ENCODE measurements around the gene SON.
"Not testable (repeated sequence)": the region's sequence is repeated elsewhere in the genome, so short reads cannot be mapped to it uniquely, and the experiment has no call there.

SON gene

GRCh38 chr21:33542640-33543504 lies at the start of gene SON:
Gene SON (plus strand): TSS chr21:33543038. CDS start chr21:33543093, 55 bp downstream.
- DNase-seq (ENCODE audit: low read depth), result peak; percentile 99

DNA sequence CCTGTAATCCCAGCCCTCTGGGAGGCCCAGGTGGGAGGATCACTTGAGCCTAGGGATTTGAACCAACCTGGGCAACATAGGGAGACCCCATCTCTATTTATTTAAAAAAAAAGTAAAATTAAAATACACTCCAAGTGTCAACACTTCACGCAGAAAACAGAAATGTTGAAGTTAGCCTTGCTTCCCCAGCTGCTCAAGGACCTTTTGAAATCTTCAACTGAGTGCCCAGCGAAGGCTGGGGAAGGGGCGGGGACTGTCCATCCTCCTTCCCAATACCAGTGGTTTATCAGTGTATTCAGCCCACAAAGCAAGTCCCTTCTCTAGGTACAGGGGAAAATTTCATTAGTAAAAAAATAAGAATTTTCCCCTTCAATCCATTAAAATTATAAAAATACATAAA lies 49.1 kb upstream of the SON start:
- no peak for DNase-seq (ENCODE audit: low read depth)

DNA sequence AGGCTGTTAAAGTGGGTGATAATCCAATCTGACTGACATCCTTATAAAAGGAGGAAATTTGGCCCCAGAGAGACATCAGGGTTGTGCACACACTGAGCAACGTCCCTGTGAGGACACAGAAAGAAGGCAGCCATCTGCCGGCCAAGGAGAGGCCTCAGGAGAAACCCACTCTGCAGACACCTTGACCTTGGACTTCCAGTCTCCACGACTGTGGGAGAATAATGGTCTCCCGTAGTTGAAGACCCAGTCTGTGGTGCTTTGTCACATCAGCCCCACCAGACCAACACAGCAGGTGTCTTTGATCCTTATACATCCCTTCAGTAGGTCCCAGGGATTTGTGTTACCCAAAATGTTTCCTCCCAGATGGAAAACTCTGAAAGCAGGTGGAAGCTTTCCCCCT lies 47.1 kb upstream of the SON start:
- no peak for DNase-seq (ENCODE audit: low read depth)

DNA sequence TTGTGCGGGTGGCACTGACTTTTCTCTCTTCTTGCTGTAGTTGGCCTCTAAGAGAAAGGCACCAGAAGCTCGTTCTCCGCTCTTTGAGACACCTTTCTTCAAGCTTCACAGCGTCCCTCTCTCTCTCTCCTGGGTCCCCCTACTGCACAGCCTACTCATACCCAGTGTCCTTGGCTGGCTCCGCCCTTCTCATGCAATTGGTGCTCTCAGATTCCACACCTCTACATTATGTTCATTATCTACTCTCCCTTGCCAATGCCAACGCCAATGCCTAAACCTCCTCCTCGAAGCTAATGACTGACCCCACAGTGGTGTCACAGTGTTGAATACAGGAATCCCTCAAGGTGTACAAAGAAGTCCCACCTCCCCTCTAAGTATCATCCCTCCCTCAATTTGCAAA lies 46.5 kb upstream of the SON start:
- no peak for DNase-seq (ENCODE audit: low read depth)

GRCh38 chr21:33505833-33506232 lies 37.0 kb upstream of the SON start:
- no peak for DNase-seq (ENCODE audit: low read depth)

DNA sequence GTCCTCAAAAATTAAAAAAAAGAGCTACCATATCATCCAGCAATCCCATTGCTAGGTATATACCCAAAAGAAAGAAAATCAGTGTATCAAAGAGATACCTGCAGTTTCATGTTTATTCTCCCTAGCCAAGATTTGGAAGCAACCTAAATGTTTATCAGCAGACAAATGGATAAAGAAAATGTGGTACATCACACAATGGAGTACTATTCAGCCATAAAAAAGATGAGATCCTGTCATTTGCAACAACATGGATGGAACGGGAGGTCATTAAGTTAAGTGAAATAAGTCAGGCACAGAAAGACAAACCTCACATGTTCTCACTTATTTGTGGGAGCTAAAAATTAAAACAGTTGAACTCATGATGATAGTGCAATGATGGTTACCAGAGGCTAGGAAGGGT lies 35.8 kb upstream of the SON start:
- not testable (repeated sequence) for DNase-seq (ENCODE audit: low read depth)

GRCh38 chr21:33510826-33511225 lies 32.0 kb upstream of the SON start:
- no peak for DNase-seq (ENCODE audit: low read depth)

DNA sequence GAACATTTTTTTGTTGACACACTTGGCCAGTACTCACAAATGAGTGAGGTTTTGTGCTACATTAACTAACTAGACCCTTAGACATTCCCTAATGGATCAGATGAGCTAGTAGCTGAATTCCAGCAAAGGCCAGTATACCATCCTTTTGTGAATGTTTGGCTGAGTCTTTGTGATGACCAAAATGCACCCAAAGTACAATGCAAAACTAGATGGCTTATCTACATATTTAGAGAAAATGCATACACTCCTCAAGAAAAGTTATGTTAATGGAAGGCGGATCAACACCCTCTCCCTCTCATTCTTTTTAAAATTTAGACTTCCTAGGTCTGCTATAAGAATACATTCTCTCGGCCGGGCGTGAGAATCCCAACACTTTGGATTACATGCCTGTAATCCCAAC lies 31.2 kb upstream of the SON start:
- no peak for DNase-seq (ENCODE audit: low read depth)

- no peak for DNase-seq (ENCODE audit: low read depth)
These were observed 30.4 kb upstream of the SON start for GRCh38 chr21:33512481-33512880.

- peak; percentile 34 for DNase-seq (ENCODE audit: low read depth)
These were observed 28.6 kb upstream of the SON start for GRCh38 chr21:33514229-33514628.

DNA sequence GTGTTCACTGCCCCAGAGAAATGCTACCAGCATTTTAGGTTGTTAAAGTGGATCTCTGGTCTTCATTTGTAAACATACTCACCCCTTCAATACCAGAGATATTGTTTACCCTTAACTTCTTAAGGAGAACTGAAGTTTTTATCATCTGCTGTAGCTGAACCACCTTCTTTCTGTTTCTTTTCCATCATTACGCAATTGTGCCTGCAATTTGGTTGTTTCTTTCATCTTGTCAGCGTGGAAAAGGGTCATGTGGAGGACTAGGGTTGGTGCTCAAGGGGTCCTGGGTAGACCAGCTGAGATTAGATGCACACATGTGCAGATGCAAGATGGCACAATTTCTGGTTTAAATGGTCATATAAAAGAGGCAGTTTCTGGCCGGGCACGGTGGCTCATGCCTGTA lies 23.9 kb upstream of the SON start:
- DNase-seq (ENCODE audit: low read depth), result no peak

DNA sequence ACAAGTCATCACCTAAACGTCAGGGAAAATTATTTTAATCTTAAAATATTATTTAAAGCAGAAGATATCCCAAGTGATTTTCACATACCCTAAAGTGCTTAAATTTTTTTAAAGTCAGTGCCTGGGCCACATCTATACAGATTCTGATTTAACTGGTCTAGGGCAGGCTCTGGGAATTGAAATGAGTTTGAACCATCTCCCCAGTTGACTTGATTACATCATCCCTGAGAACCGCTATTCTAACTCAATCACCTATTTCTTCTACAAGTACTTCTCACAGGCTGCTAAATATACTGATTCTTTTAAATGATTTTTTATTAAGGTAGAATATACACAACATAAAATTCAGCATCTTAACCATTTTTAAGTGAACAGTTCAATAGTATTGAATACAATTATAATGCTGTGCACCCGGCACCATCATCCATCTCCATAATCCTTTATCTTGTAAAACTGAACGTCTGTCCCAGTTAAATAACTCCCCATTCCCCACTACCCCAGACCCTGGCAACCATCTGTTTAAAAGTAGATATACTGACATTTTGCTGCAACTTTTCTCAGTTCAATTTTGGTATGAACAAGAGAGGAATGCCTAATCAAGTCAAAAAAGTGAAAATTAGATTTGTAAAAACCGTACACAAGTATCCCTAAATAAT lies 20.4 kb upstream of the SON start:
- DNase-seq (ENCODE audit: low read depth), result no peak

GRCh38 chr21:33522953-33523349 lies 19.9 kb upstream of the SON start:
- DNase-seq (ENCODE audit: low read depth), result no peak

- DNase-seq (ENCODE audit: low read depth), result no peak
These were observed 11.8 kb upstream of the SON start for GRCh38 chr21:33531007-33531406.

- DNase-seq (ENCODE audit: low read depth), result no peak
These were observed 5.6 kb upstream of the SON start for GRCh38 chr21:33537212-33537611.

- DNase-seq (ENCODE audit: low read depth), result no peak
These were observed 3.2 kb upstream of the SON start for GRCh38 chr21:33539616-33540015.

GRCh38 chr21:33540711-33541104 lies 2.1 kb upstream of the SON start:
- DNase-seq (ENCODE audit: low read depth), result no peak

GRCh38 chr21:33541105-33541711 lies 1.6 kb upstream of the SON start:
- DNase-seq (ENCODE audit: low read depth), result peak; percentile 28

DNA sequence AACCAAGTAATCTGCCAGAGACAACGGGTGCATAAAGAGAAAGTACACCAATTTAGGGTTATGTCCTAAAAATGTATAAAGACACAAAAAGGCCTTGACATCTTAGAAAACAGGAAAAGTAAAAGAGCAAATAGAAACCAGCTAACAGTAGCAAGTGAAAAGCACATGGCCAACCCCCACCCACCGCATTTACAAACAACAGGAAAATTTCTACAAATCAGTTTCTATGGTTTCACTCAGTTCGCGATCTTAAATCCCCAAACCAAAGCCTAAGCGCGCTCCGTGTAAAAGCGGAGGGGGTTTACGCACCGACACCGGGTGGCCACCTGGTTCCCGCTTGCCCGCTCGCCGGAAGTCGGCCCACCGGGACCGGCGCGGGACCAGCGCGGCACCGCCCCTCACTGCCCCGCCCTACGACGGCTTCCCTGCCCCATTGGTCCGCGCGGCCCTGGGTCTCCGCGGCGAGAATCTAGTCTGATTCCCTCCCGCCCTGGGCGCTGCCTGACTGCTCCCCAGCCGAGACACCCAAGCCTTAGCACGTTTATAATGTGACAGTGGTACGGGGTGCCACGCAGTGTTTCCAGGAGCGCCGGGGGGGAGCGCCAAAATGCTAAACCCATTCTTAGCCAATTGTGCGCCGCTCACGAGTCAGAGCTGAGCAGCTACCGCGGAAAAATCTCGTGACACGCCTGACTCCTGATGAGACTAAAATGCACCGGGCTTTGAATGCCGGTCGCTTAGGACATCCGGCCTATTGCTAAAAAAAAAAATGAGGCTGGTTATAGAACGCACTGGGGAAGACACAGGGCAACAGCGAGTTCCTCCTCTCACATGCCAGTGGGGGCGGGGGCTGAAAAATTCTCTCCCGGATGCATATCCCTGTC lies 840 bp upstream of the SON start, which contains the start of gene GART:
GART (minus strand) TSS at position 362 of the 884 bp plus-strand sequence. CDS start 2,802 bp downstream, outside the sequence.
- DNase-seq (ENCODE audit: low read depth), result peak; percentile 80

DNA sequence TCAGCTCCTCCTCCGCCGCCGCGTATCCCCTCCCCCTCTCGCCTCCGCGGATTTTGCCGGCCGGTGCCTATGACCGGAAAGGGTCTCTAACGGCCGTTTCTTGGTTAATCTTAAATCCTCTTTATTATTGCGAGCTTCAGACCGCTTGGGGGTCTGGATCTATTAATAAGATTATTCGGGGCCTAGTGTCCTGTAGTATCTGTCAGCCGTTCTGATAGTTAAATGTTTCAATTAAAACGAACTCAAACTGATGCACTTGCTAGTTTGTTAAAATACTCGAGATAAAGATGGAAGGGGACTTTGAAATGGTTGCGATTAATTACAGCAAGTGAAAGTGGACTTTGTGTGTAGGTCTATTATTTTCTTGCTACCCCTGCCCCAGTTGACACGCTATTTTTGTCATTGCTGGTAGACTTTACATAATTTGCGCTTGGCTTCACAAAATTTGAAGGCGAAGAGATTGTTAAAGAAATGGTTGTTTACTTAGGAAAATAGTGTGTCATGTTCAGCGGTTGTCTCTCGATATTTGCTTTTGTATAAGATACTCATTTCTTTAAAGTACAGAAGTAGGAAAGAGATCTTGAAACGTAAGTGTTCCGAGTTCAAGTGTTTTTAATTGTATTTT lies 779 bp downstream of the SON start:
- DNase-seq (ENCODE audit: low read depth), result no peak

- DNase-seq (ENCODE audit: low read depth), result no peak
These were observed 1.8 kb downstream of the SON start for GRCh38 chr21:33544451-33545195.
